HepG2 (cell line): ENCODE data around the gene ESRRG. TPM values are rescaled to one million over a fixed set of nuclear protein-coding genes. Genes with fewer than 3 reads are reported as not detected.

Source experiments
- ATAC-seq: fragments of 200-7000 bp; cut with Tn5 transposase; 3 replicates; pipeline ENCODE4 v1.9.1; 2020; ENCODE audit warnings: mild to moderate bottlenecking, moderate library complexity
- BruUV-seq: library from RNA; stranded (reverse); fragments of 400-500 nt; replicated peaks from 2 replicates; lab custom pipeline; 2021; lab: Mats Ljungman, UMichigan
- CTCF ChIA-PET: fragments of 300-600 bp; formaldehyde crosslinking; extraction: SDS; loops from one replicate; lab custom pipeline; 2021; ENCODE audit warnings: low total read pairs, inconsistent platforms, low intra/inter-chr PET ratio; lab: Yijun Ruan, JAX
- POLR2A ChIA-PET: fragments of 350-600 bp; sonication (Branson Sonifier 250); formaldehyde crosslinking; loops from one replicate; lab custom pipeline; 2020; ENCODE audit warnings: antibody characterized with exemption, inconsistent platforms; lab: Yijun Ruan, JAX
- DNase-seq: peaks from one replicate; pipeline ENCODE4 v3.0.0-alpha.2; 2015; ENCODE audit warnings: low spot score
- FAIRE-seq: peaks from 3 replicates; lab custom pipeline; 2011; peaks lifted over from hg19 to GRCh38; lab: Jason Lieb, UNC
- H2AFZ ChIP-seq: one replicate; pipeline ENCODE4 v1.6.1; 2011; ENCODE audit warnings: low read length, inconsistent platforms
- H3K27ac ChIP-seq: fragments of 300-600 bp; 3 replicates; pipeline ENCODE4 v1.8.0; 2011; ENCODE audit warnings: mixed run types, mild to moderate bottlenecking, mixed read lengths, low read length, inconsistent platforms; ENCODE audit not compliant: insufficient read depth; ENCODE audit errors: extremely low read length
- H3K27me3 ChIP-seq, 2 experiments: fragments of 200-600 bp in 1 of 2; 2 replicates in 1 of 2; 3 replicates in 1 of 2; pipeline versions ENCODE4 v1.6.0 to v1.8.0; 2011; ENCODE audit warnings: low read length in 2 of 2, mild to moderate bottlenecking in 2 of 2, moderate library complexity in 2 of 2, inconsistent platforms in 1 of 2; ENCODE audit not compliant: insufficient read depth in 2 of 2, control insufficient read depth in 1 of 2
- H3K36me3 ChIP-seq, 2 experiments: fragments of 200-600 bp in 1 of 2; replicated peaks in 1 of 2; 2 replicates in 1 of 2; 3 replicates in 1 of 2; pipeline versions ENCODE4 v1.5.1 to v1.8.0; 2011; ENCODE audit warnings: low read length in 2 of 2, inconsistent platforms in 1 of 2; ENCODE audit not compliant: insufficient read depth in 2 of 2, control insufficient read depth in 1 of 2
- H3K4me1 ChIP-seq: 2 replicates; pipeline ENCODE4 v1.5.1; 2012; ENCODE audit warnings: low read length, inconsistent platforms; ENCODE audit not compliant: insufficient read depth
- H3K4me2 ChIP-seq: 2 replicates; pipeline ENCODE4 v1.6.0; 2011; ENCODE audit warnings: low read depth, low read length, inconsistent platforms
- H3K4me3 ChIP-seq, 3 experiments: fragments of 200-600 bp in 1 of 3; sonication (generic), shearing (Covaris generic) in 1 of 3; replicated peaks in 1 of 3; 2 replicates each; pipeline ENCODE4 v1.5.1; 2011 to 2016; ENCODE audit warnings: low read length in 3 of 3, inconsistent platforms in 2 of 3, low read depth in 2 of 3, mild to moderate bottlenecking in 2 of 3, control low read depth in 1 of 3, mixed read lengths in 1 of 3; ENCODE audit not compliant: insufficient read depth in 1 of 3
- H3K79me2 ChIP-seq: one replicate; pipeline ENCODE4 v1.6.1; 2011; ENCODE audit warnings: low read length, inconsistent platforms; ENCODE audit not compliant: insufficient read depth
- H3K9ac ChIP-seq: 2 replicates; pipeline ENCODE4 v1.6.0; 2011; ENCODE audit warnings: mild to moderate bottlenecking, low read depth, low read length, inconsistent platforms; ENCODE audit not compliant: insufficient read depth
- H3K9me3 ChIP-seq: 2 replicates; pipeline ENCODE4 v1.5.1; 2012; ENCODE audit warnings: mild to moderate bottlenecking, low read length
- H4K20me1 ChIP-seq: 2 replicates; pipeline ENCODE4 v1.6.0; 2011; ENCODE audit warnings: inconsistent platforms, mild to moderate bottlenecking, low read length, moderate library complexity; ENCODE audit not compliant: insufficient read depth
- DMTF1 ChIP-seq: sonication (generic); formaldehyde crosslinking; IDR thresholded peaks from 2 replicates; pipeline ENCODE4 v1.4.0; 2020; ENCODE audit warnings: mild to moderate bottlenecking, missing genetic modification reagents
- HCFC1 ChIP-seq: fragments of 150-350 bp; IDR thresholded peaks from 2 replicates; pipeline ENCODE4 v1.6.1; 2014; ENCODE audit warnings: low read depth, low read length
- HDAC2 ChIP-seq: sonication (generic); formaldehyde crosslinking; IDR thresholded peaks from 2 replicates; pipeline ENCODE4 v1.4.0; 2020; ENCODE audit warnings: missing genetic modification reagents
- HNRNPLL ChIP-seq: fragments of 200-400 bp; formaldehyde crosslinking; IDR thresholded peaks from 2 replicates; pipeline ENCODE4 v1.6.1; 2017; ENCODE audit warnings: mild to moderate bottlenecking, low read depth, low read length; ENCODE audit not compliant: poor library complexity, severe bottlenecking
- KDM6A ChIP-seq: IDR thresholded peaks from 2 replicates; pipeline ENCODE4 v1.6.1; 2016; ENCODE audit warnings: low read depth
- MAFK ChIP-seq, 2 experiments: IDR thresholded peaks in 1 of 2; conservative IDR thresholded peaks in 1 of 2; 2 replicates each; pipeline ENCODE4 v1.6.1; 2011; ENCODE audit warnings: improper control_type of control experiment in 2 of 2, low read length in 2 of 2
- NFKBIZ ChIP-seq: IDR thresholded peaks from 2 replicates; pipeline ENCODE4 v1.6.1; 2018; ENCODE audit warnings: missing genetic modification reagents, missing compliant biosample characterization
- RCOR2 ChIP-seq: IDR thresholded peaks from 2 replicates; pipeline ENCODE4 v1.6.1; 2016; ENCODE audit warnings: missing biosample characterization, missing genetic modification reagents
- SP140L ChIP-seq: sonication (generic); formaldehyde crosslinking; IDR thresholded peaks from 2 replicates; pipeline ENCODE4 v1.4.0; 2020; ENCODE audit warnings: missing genetic modification reagents, borderline replicate concordance
- U2AF2 ChIP-seq: fragments of 200-400 bp; formaldehyde crosslinking; IDR thresholded peaks from 2 replicates; pipeline ENCODE4 v1.6.1; 2017; ENCODE audit warnings: low read depth, mild to moderate bottlenecking, low read length
- XBP1 ChIP-seq: sonication (generic); formaldehyde crosslinking; IDR thresholded peaks from 2 replicates; pipeline ENCODE4 v1.5.0; 2020; ENCODE audit warnings: missing genetic modification reagents
- ZNF460 ChIP-seq: sonication (generic); formaldehyde crosslinking; IDR thresholded peaks from 2 replicates; pipeline ENCODE4 v1.5.1; 2020; ENCODE audit warnings: missing genetic modification reagents, mild to moderate bottlenecking, borderline replicate concordance
- ZNF496 ChIP-seq: sonication (generic); formaldehyde crosslinking; IDR thresholded peaks from 2 replicates; pipeline ENCODE4 v1.8.1; 2023; ENCODE audit warnings: mild to moderate bottlenecking, moderate library complexity, missing genetic modification reagents; ENCODE audit not compliant: insufficient replicate concordance
- ZNF629 ChIP-seq: sonication (generic); formaldehyde crosslinking; conservative IDR thresholded peaks from 2 replicates; pipeline ENCODE4 v1.5.0; 2020; ENCODE audit warnings: missing genetic modification reagents
- ZNF660 ChIP-seq: sonication (generic); formaldehyde crosslinking; IDR thresholded peaks from 2 replicates; pipeline ENCODE4 v1.5.1; 2020; ENCODE audit warnings: mild to moderate bottlenecking, low read depth, missing genetic modification reagents, borderline replicate concordance
- ZNF713 ChIP-seq: sonication (generic); formaldehyde crosslinking; IDR thresholded peaks from 2 replicates; pipeline ENCODE4 v1.4.0; 2020; ENCODE audit warnings: mild to moderate bottlenecking, missing genetic modification reagents
- ZNF772 ChIP-seq: sonication (generic); formaldehyde crosslinking; IDR thresholded peaks from 2 replicates; pipeline ENCODE4 v1.5.0; 2020; ENCODE audit warnings: mild to moderate bottlenecking, missing genetic modification reagents
- WGBS: methylation state at CpG from one replicate; pipeline ENCODE4 v1.1.6; 2017; ENCODE audit warnings: low lambda C conversion rate; 5-methylcytosine and 5-hydroxymethylcytosine counted together
- in situ Hi-C: cut with HindIII; loops from 2 replicates; pipeline ENCODE4 v1.10.0; 2017; ENCODE audit warnings: low pct_unique_long_range_greater_than_20kb; ENCODE audit not compliant: extremely low pct_ligation_motif_present
- intact Hi-C: fragments of 100-400 bp; cut with micrococcal nuclease; formaldehyde crosslinking; loops from one replicate; pipeline ENCODE4 v1.10.0; 2022; ENCODE audit not compliant: unreplicated experiment
- polyA plus RNA-seq, 8 experiments: library from polyadenylated mRNA; depleted of rRNA in 3 of 8; stranded (reverse) in 7 of 8; unstranded in 1 of 8; fragments of >200 nt; fragmentation: Illumina TruSeq in 4 of 8; extraction: Trizol in 4 of 8; gene quantifications; 2 replicates each; pipeline versions ENCODE4 v1.2.1 to v1.2.3, GENCODE V29; 2011 to 2016; ENCODE audit warnings: low read depth in 4 of 8, missing spikeins in 1 of 8, mixed read lengths in 1 of 8; ENCODE audit not compliant: insufficient read depth in 1 of 8
- total RNA-seq, 5 experiments: library from RNA; depleted of rRNA; stranded (reverse); fragments of >200 nt; fragmentation: Illumina TruSeq; extraction: Trizol; gene quantifications; 2 replicates each; pipeline ENCODE4 v1.2.3, GENCODE V29; 2016; ENCODE audit warnings: low read depth in 1 of 5

ESRRG gene
- total and polyA plus RNA-seq, 2 of the 13 experiments (the other 11 are each of a cell fraction or from before 2014, with no cell fraction given): not detected

GRCh38 chr1:216607067-216607697 lies 116.0 kb downstream of the ESRRG start (continued):
- TF ChIP-seq HCFC1 (no peak), ZNF629 (CRISPR knock-in tag) (no peak), HNRNPLL (no peak), ZNF713 (CRISPR knock-in tag) (no peak), MAFK (conservative IDR thresholded peaks at IDR 0.05 in 1 of 2, IDR thresholded peaks at IDR 0.05 in 1 of 2; ENCODE audit: low read length in 2 of 2) (no peak), XBP1 (CRISPR knock-in tag) (no peak), ZNF460 (CRISPR knock-in tag) (no peak)

GRCh38 chr1:216606047-216606637 lies 117.1 kb downstream of the ESRRG start:
- no peak for FAIRE-seq
- 24% methylated on average over 4 of the region's 4 CpGs for WGBS
- Histone ChIP-seq H3K79me2 (no peaks in the 10 kb centered on the region), H3K4me1 (no peaks in the 10 kb centered on the region), H3K27ac (no peak overlapping the region), H3K4me2 (no peak overlapping the region), H3K9me3 (no peaks in the 10 kb centered on the region), H3K4me3 (no peak overlapping the region), H2AFZ (no peak overlapping the region), H4K20me1 (no peaks in the 10 kb centered on the region), H3K9ac (no peak overlapping the region), H3K27me3 (peaks cover 0 to 4% of the 10 kb centered on the region in 2 experiments; a peak in 1 of 5 replicates), H3K36me3 (no peaks in the 10 kb centered on the region)
- ChIA-PET POLR2A (no interaction called here), CTCF (no interaction called here)
- no peak for DNase-seq
- intact Hi-C loops (no loop called here), in situ Hi-C loops (no loop called here)
- no peak for ATAC-seq
- BruUV-seq: no TSS peak
- TF ChIP-seq NFKBIZ (CRISPR knock-in tag) (no peak), SP140L (CRISPR knock-in tag) (no peak), ZNF660 (CRISPR knock-in tag) (no peak), RCOR2 (CRISPR knock-in tag) (no peak), DMTF1 (CRISPR knock-in tag) (no peak), ZNF772 (CRISPR knock-in tag) (no peak), KDM6A (CRISPR knock-in tag) (no peak), ZNF496 (no peak), HDAC2 (CRISPR knock-in tag) (no peak), U2AF2 (no peak)
